Stimulated activated CD8-positive, alpha-beta memory T cell treated with anti-CD3 and anti-CD28 coated beads, Interleukin-4, amount 100 ng/mL, for 48 hours (primary cell): Measurements from ENCODE around the gene USF2.
A peak's percentile ranks its signal among the peaks of the same experiment; 100 is the strongest.

Source experiments
- DNase-seq: peaks from one replicate; pipeline ENCODE4 v3.0.0-alpha.2; 2020

The USF2 gene

GRCh38 chr19:35246466-35247092 is 22.2 kb upstream of the USF2 start:
- DNase-seq: no peak

- peak; percentile 73 for DNase-seq
These were observed 21.0 kb upstream of the USF2 start for GRCh38 chr19:35247526-35248309.

- DNase-seq: peak; percentile 82
These were observed 20.2 kb upstream of the USF2 start, which contains the start of gene LSR for GRCh38 chr19:35248310-35249145. Gene LSR, plus strand, starts transcription at chr19:35249002. Its CDS starts 21 bp downstream, at chr19:35249023.

GRCh38 chr19:35249146-35249847 is 19.5 kb upstream of the USF2 start:
- DNase-seq: peak; percentile 24

- peak; percentile 20 for DNase-seq
These were observed 18.7 kb upstream of the USF2 start for GRCh38 chr19:35249848-35250711.

- peak; percentile 16 for DNase-seq
These were observed 17.3 kb upstream of the USF2 start for GRCh38 chr19:35251456-35251855.

GRCh38 chr19:35253316-35254286 is 15.2 kb upstream of the USF2 start:
- DNase-seq: peak; percentile 19

GRCh38 chr19:35254341-35255297 is 14.1 kb upstream of the USF2 start:
- DNase-seq: peak; percentile 19

- no peak for DNase-seq
These were observed 12.2 kb upstream of the USF2 start for GRCh38 chr19:35256566-35256965.

GRCh38 chr19:35257113-35257461 is 11.7 kb upstream of the USF2 start:
- DNase-seq: peak; percentile 18

GRCh38 chr19:35260694-35261304 is 8.0 kb upstream of the USF2 start:
- peak; percentile 19 for DNase-seq

GRCh38 chr19:35261356-35262100 is 7.2 kb upstream of the USF2 start:
- peak; percentile 23 for DNase-seq

- DNase-seq: peak; percentile 19
These were observed 6.5 kb upstream of the USF2 start for GRCh38 chr19:35262101-35262761.

- DNase-seq: peak; percentile 22
These were observed 4.3 kb upstream of the USF2 start for GRCh38 chr19:35264268-35265125.

GRCh38 chr19:35265126-35265899 is 3.4 kb upstream of the USF2 start:
- no peak for DNase-seq
